ENCODE results near the gene ITPR1. TPM values are rescaled to one million over a fixed set of nuclear protein-coding genes. Genes with fewer than 3 reads are reported as not detected.

Gene ITPR1
- total RNA-seq, 2 experiments from 2014 or later, result 48.6 to 55.6 TPM

- Mint-ChIP-seq H3K27me3 (no peaks in the 10 kb centered on the region), H3K9me3 (ENCODE audit: low read depth) (no peaks in the 10 kb centered on the region), H3K36me3 (ENCODE audit: low read depth) (no peaks in the 10 kb centered on the region), H3K4me1 (peaks cover 6% of the 10 kb centered on the region), H3K27ac (no peak overlapping the region), H3K4me3 (no peak overlapping the region)
- ChIA-PET CTCF (interaction anchor here (0.6 to 2.9 kb wide), 6 partner anchors 11 to 339 kb away, joined by 3 to 13 read pairs (median 4); no protein-coding TSS in a partner anchor), POLR2A (no interaction called here)
- intact Hi-C loops (cut with DNase I, micrococcal nuclease), result loop anchor here (5.0 to 10.0 kb wide), 2 partner anchors 135 to 217 kb away; partner anchors contain the start of gene ITPR1 (in 1 of the 2)
- DNase-seq (no peak), ATAC-seq (no peak)
Observed at GRCh38 chr3:4629095-4630007, 136.2 kb downstream of the ITPR1 start.

GRCh38 chr3:4633078-4634004 lies 140.2 kb downstream of the ITPR1 start:
- no peaks in the 10 kb centered on the region for H3K27me3 Mint-ChIP-seq
- ChIA-PET CTCF (interaction anchor here (0.6 to 3.9 kb wide), 49 partner anchors 9 to 506 kb away, joined by 3 to 59 read pairs (median 4); partner anchors contain the start of genes ITPR1 and SUMF1), POLR2A (interaction anchor here (0.7 kb wide), 1 partner anchor 33 kb away, joined by 3 read pairs; no protein-coding TSS in a partner anchor)
- peaks cover 6% of the 10 kb centered on the region for H3K4me1 Mint-ChIP-seq
- DNase-seq (no peak), ATAC-seq (peak; percentile 57)
- no peak overlapping the region for H3K4me3 Mint-ChIP-seq
- H3K9me3 Mint-ChIP-seq (ENCODE audit: low read depth), result no peaks in the 10 kb centered on the region
- peak overlapping the region; percentile 37 for H3K27ac Mint-ChIP-seq
- intact Hi-C loops (cut with DNase I, micrococcal nuclease), result loop anchor here (1.0 to 10.0 kb wide), 5 partner anchors 114 to 282 kb away; partner anchors contain the start of gene ITPR1 (in 2 of the 2)
- H3K36me3 Mint-ChIP-seq (ENCODE audit: low read depth), result no peaks in the 10 kb centered on the region

GRCh38 chr3:4634894-4635293 lies 141.7 kb downstream of the ITPR1 start:
- Mint-ChIP-seq H3K27me3 (no peaks in the 10 kb centered on the region), H3K4me3 (no peak overlapping the region), H3K27ac (no peak overlapping the region), H3K36me3 (ENCODE audit: low read depth) (peaks cover 1% of the 10 kb centered on the region), H3K4me1 (peaks cover 6% of the 10 kb centered on the region), H3K9me3 (ENCODE audit: low read depth) (no peaks in the 10 kb centered on the region)
- CTCF ChIA-PET, result interaction anchor here (0.6 to 3.9 kb wide), 4 partner anchors 69 to 283 kb away, joined by 3 to 59 read pairs (median 5); no protein-coding TSS in a partner anchor
- DNase-seq (no peak), ATAC-seq (no peak)
- POLR2A ChIA-PET, result interaction anchor here (0.6 kb wide), 1 partner anchor 79 kb away, joined by 4 read pairs; no protein-coding TSS in a partner anchor
- intact Hi-C loops (cut with DNase I, micrococcal nuclease), result loop anchor here (5.0 to 10.0 kb wide), 2 partner anchors 140 to 223 kb away; partner anchors contain the start of gene ITPR1 (in 1 of the 2)

- no peak overlapping the region for H3K27ac Mint-ChIP-seq
- H3K4me1 Mint-ChIP-seq, result peaks cover 6% of the 10 kb centered on the region
- H3K27me3 Mint-ChIP-seq, result no peaks in the 10 kb centered on the region
- DNase-seq (no peak), ATAC-seq (no peak)
- ChIA-PET POLR2A (interaction anchor here (0.6 kb wide), 1 partner anchor 95 kb away, joined by 8 read pairs; no protein-coding TSS in a partner anchor), CTCF (interaction anchor here (0.6 to 1.1 kb wide), 6 partner anchors 130 to 553 kb away, joined by 3 to 4 read pairs (median 4); no protein-coding TSS in a partner anchor)
- intact Hi-C loops (cut with DNase I, micrococcal nuclease), result loop anchor here in 1 of 2 experiments (10.0 kb wide), 1 partner anchor 142 kb away; the partner anchor contains the start of gene ITPR1
- no peaks in the 10 kb centered on the region for H3K9me3 Mint-ChIP-seq (ENCODE audit: low read depth)
- H3K36me3 Mint-ChIP-seq (ENCODE audit: low read depth), result peaks cover 3% of the 10 kb centered on the region
- no peak overlapping the region for H3K4me3 Mint-ChIP-seq
Observed at GRCh38 chr3:4637265-4637664, 144.1 kb downstream of the ITPR1 start.

- Mint-ChIP-seq H3K4me3 (no peak overlapping the region), H3K27ac (no peak overlapping the region), H3K9me3 (ENCODE audit: low read depth) (no peaks in the 10 kb centered on the region), H3K4me1 (peaks cover 13% of the 10 kb centered on the region), H3K36me3 (ENCODE audit: low read depth) (peaks cover 20% of the 10 kb centered on the region), H3K27me3 (no peaks in the 10 kb centered on the region)
- ChIA-PET CTCF (interaction anchor here (0.6 to 2.3 kb wide), 3 partner anchors 9 to 318 kb away, joined by 3 to 14 read pairs (median 4); no protein-coding TSS in a partner anchor), POLR2A (no interaction called here)
- intact Hi-C loops (cut with DNase I, micrococcal nuclease), result no loop called here
- no peak for DNase-seq
- ATAC-seq, result no peak
Observed at GRCh38 chr3:4641863-4642563, 148.9 kb downstream of the ITPR1 start.

- Mint-ChIP-seq H3K4me1 (peaks cover 13% of the 10 kb centered on the region), H3K27ac (no peak overlapping the region), H3K36me3 (ENCODE audit: low read depth) (peaks cover 26% of the 10 kb centered on the region), H3K4me3 (no peak overlapping the region), H3K27me3 (no peaks in the 10 kb centered on the region), H3K9me3 (ENCODE audit: low read depth) (no peaks in the 10 kb centered on the region)
- intact Hi-C loops (cut with DNase I, micrococcal nuclease), result no loop called here
- CTCF ChIA-PET, result interaction anchor here (1.3 to 2.3 kb wide), 2 partner anchors 9 to 11 kb away, joined by 4 to 14 read pairs; no protein-coding TSS in a partner anchor
- ATAC-seq (no peak), DNase-seq (no peak)
- POLR2A ChIA-PET, result no interaction called here
Observed at GRCh38 chr3:4642611-4643010, 149.5 kb downstream of the ITPR1 start.

GRCh38 chr3:4643904-4644547 lies 150.9 kb downstream of the ITPR1 start:
- ChIA-PET CTCF (interaction anchor here (0.6 to 1.8 kb wide), 2 partner anchors 11 to 53 kb away, joined by 4 to 6 read pairs; no protein-coding TSS in a partner anchor), POLR2A (no interaction called here)
- Mint-ChIP-seq H3K4me1 (peaks cover 13% of the 10 kb centered on the region), H3K4me3 (no peak overlapping the region), H3K27me3 (no peaks in the 10 kb centered on the region), H3K27ac (no peak overlapping the region), H3K36me3 (ENCODE audit: low read depth) (peaks cover 31% of the 10 kb centered on the region), H3K9me3 (ENCODE audit: low read depth) (no peaks in the 10 kb centered on the region)
- intact Hi-C loops (cut with DNase I, micrococcal nuclease), result no loop called here
- ATAC-seq (no peak), DNase-seq (no peak)

- H3K27ac Mint-ChIP-seq, result peak overlapping the region; percentile 11
- no peaks in the 10 kb centered on the region for H3K27me3 Mint-ChIP-seq
- H3K9me3 Mint-ChIP-seq (ENCODE audit: low read depth), result no peaks in the 10 kb centered on the region
- ChIA-PET POLR2A (no interaction called here), CTCF (interaction anchor here (1.8 kb wide), 1 partner anchor 12 kb away, joined by 6 read pairs; no protein-coding TSS in a partner anchor)
- H3K36me3 Mint-ChIP-seq (ENCODE audit: low read depth), result peaks cover 34% of the 10 kb centered on the region
- DNase-seq, result no peak
- H3K4me3 Mint-ChIP-seq, result no peak overlapping the region
- intact Hi-C loops (cut with DNase I, micrococcal nuclease), result no loop called here
- no peak for ATAC-seq
- peaks cover 13% of the 10 kb centered on the region for H3K4me1 Mint-ChIP-seq
Observed at GRCh38 chr3:4644951-4645350, 151.8 kb downstream of the ITPR1 start.

GRCh38 chr3:4645468-4645867 lies 152.3 kb downstream of the ITPR1 start:
- peaks cover 13% of the 10 kb centered on the region for H3K4me1 Mint-ChIP-seq
- peaks cover 38% of the 10 kb centered on the region for H3K36me3 Mint-ChIP-seq (ENCODE audit: low read depth)
- no peaks in the 10 kb centered on the region for H3K27me3 Mint-ChIP-seq
- POLR2A ChIA-PET, result no interaction called here
- peak; percentile 48 for DNase-seq
- intact Hi-C loops (cut with DNase I, micrococcal nuclease), result no loop called here
- peak; percentile 83 for ATAC-seq
- no peak overlapping the region for H3K4me3 Mint-ChIP-seq
- CTCF ChIA-PET, result interaction anchor here (1.8 kb wide), 1 partner anchor 12 kb away, joined by 6 read pairs; no protein-coding TSS in a partner anchor
- peak overlapping the region; percentile 11 for H3K27ac Mint-ChIP-seq
- H3K9me3 Mint-ChIP-seq (ENCODE audit: low read depth), result no peaks in the 10 kb centered on the region

GRCh38 chr3:4647411-4647810 lies 154.3 kb downstream of the ITPR1 start:
- ATAC-seq, result no peak
- intact Hi-C loops (cut with DNase I, micrococcal nuclease), result no loop called here
- no peak for DNase-seq
- Mint-ChIP-seq H3K4me3 (no peak overlapping the region), H3K4me1 (peaks cover 13% of the 10 kb centered on the region), H3K9me3 (ENCODE audit: low read depth) (no peaks in the 10 kb centered on the region), H3K36me3 (ENCODE audit: low read depth) (peaks cover 44% of the 10 kb centered on the region), H3K27ac (no peak overlapping the region), H3K27me3 (no peaks in the 10 kb centered on the region)
- ChIA-PET CTCF (interaction anchor here (0.6 kb wide), 2 partner anchors 14 to 106 kb away, joined by 3 to 4 read pairs; no protein-coding TSS in a partner anchor), POLR2A (no interaction called here)

Measured in activated CD4-positive, alpha-beta T cell treated with anti-CD3 and anti-CD28 coated beads for 36 hours (primary cell).